Immature natural killer cell (primary cell): ENCODE data around the gene TMOD1. TPM values are rescaled to one million over a fixed set of nuclear protein-coding genes. Genes with fewer than 3 reads are reported as not detected.

ENCODE experiments used
- DNase-seq, 3 donors: peaks; one replicate each; pipeline ENCODE4 v3.0.0; 2022; ENCODE audit warnings: mixed read lengths in 1 of 3
- H3K27ac Mint-ChIP-seq, 6 donors: one replicate each; pipeline ENCODE4 v1.8.0; 2020; ENCODE audit warnings: mixed read lengths in 6 of 6, mild to moderate bottlenecking in 5 of 6, inconsistent platforms in 4 of 6, moderate library complexity in 3 of 6
- H3K27me3 Mint-ChIP-seq, 3 donors: one replicate each; pipeline ENCODE4 v1.8.0; 2020 to 2021; ENCODE audit warnings: low read depth in 3 of 3, mild to moderate bottlenecking in 3 of 3, mixed read lengths in 3 of 3, moderate library complexity in 3 of 3, inconsistent platforms in 1 of 3
- H3K36me3 Mint-ChIP-seq, 3 donors: one replicate each; pipeline ENCODE4 v1.8.0; 2020; ENCODE audit warnings: mixed read lengths in 3 of 3, inconsistent platforms in 2 of 3, mild to moderate bottlenecking in 2 of 3
- H3K4me1 Mint-ChIP-seq, 2 donors: one replicate each; pipeline ENCODE4 v1.8.0; 2020; ENCODE audit warnings: inconsistent platforms in 2 of 2, mild to moderate bottlenecking in 2 of 2, mixed read lengths in 2 of 2, moderate library complexity in 1 of 2
- H3K4me3 Mint-ChIP-seq, 5 donors: one replicate each; pipeline ENCODE4 v1.8.0; 2020; ENCODE audit warnings: mild to moderate bottlenecking in 5 of 5, mixed read lengths in 5 of 5, inconsistent platforms in 3 of 5, moderate library complexity in 3 of 5
- H3K9me3 Mint-ChIP-seq, 6 donors: one replicate each; pipeline ENCODE4 v1.8.0; 2020; ENCODE audit warnings: mild to moderate bottlenecking in 6 of 6, mixed read lengths in 6 of 6, inconsistent platforms in 4 of 6, moderate library complexity in 3 of 6
- polyA plus RNA-seq, 3 donors: library from polyadenylated mRNA; unstranded; fragments of 300-500 nt; fragmentation: Illumina TruSeq; gene quantifications; one replicate each; pipeline ENCODE4 v1.2.3, GENCODE V29; 2021

The TMOD1 gene
- polyA plus RNA-seq, 3 donors from 2014 or later: 1.7 to 4.8 (median 3.7) TPM

DNA sequence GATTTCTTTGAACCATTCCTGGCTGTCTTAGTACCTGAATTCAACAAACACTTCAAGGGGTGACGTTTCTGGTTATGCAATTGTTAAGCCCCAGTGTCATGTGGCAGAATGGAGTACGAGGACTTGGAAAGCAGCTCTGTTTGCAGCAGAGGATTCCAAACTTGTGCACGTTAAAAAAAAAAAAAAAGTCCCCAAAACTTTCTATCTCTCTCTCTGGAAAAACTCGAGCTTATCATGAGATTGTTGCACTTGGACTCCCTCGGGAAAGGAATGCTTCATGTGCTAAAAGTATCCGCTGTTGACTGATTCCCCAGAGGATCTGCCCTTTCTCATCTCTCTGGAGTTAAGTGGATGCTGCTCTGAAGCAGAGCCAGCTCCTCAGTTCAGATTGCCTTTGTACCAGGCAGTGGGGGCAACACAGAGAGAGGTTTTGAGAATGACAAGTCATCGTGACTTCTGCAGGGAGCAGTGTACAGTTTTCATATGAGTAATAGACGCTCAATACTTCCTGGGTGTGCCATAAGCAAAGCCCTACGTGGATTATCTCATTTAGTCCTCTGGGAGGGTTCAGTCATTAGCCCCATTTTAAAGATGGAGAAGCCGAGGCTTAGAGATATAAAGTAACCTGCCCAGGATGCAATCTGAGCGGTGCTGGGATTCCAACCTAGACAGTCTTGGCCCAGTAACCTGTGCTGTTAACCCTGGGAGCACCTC is 28.1 kb downstream of the TMOD1 start:
- no peak for DNase-seq
- H3K27ac Mint-ChIP-seq: no peak overlapping the region
- H3K36me3 Mint-ChIP-seq: no peaks in the 10 kb centered on the region
- H3K4me3 Mint-ChIP-seq: no peak overlapping the region
- no peaks in the 10 kb centered on the region for H3K9me3 Mint-ChIP-seq
- no peaks in the 10 kb centered on the region for H3K4me1 Mint-ChIP-seq
- peaks cover under 1 to 7% (median 4%) of the 10 kb centered on the region in 3 donors for H3K27me3 Mint-ChIP-seq

DNA sequence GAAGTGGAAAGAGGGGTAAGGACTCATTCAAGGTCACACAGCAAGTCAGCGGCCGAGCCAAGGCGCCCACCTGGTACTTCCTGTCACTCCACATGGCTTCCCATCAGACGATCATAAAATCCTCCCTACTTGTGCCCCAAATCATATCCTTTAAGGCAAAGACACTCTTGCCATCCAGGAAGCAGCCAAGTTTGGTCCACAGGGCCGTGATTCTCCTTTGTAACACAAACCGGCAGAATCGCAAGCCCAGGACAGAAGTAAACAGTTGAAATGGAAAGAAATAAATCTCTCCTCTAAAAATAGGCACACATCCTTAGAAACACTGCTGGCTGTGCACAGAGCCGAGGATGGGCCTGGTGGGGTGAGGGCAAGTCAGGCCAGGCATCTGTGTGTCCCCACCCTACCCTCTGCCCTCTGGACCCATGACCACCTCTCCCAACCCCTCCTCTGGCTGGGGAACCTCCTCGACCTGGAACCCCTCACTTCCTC is 30.5 kb downstream of the TMOD1 start:
- H3K27me3 Mint-ChIP-seq: peaks cover 0 to 10% (median 5%) of the 10 kb centered on the region in 3 donors
- no peak overlapping the region for H3K27ac Mint-ChIP-seq
- H3K4me3 Mint-ChIP-seq: no peak overlapping the region
- no peak for DNase-seq
- no peaks in the 10 kb centered on the region for H3K9me3 Mint-ChIP-seq
- no peaks in the 10 kb centered on the region for H3K36me3 Mint-ChIP-seq
- no peaks in the 10 kb centered on the region for H3K4me1 Mint-ChIP-seq

GRCh38 chr9:97534185-97534584 is 32.7 kb downstream of the TMOD1 start:
- Mint-ChIP-seq H3K36me3 (no peaks in the 10 kb centered on the region), H3K4me3 (no peak overlapping the region), H3K27ac (no peak overlapping the region), H3K4me1 (no peaks in the 10 kb centered on the region), H3K27me3 (peaks cover 0 to 10% (median 7%) of the 10 kb centered on the region in 3 donors), H3K9me3 (no peaks in the 10 kb centered on the region)
- no peak for DNase-seq

- Mint-ChIP-seq H3K9me3 (no peaks in the 10 kb centered on the region), H3K27ac (no peak overlapping the region), H3K27me3 (peaks cover 2 to 10% (median 7%) of the 10 kb centered on the region in 3 donors), H3K36me3 (no peaks in the 10 kb centered on the region), H3K4me3 (no peak overlapping the region), H3K4me1 (no peaks in the 10 kb centered on the region)
- DNase-seq: no peak
Observed at GRCh38 chr9:97534961-97535594, 33.6 kb downstream of the TMOD1 start.

DNA sequence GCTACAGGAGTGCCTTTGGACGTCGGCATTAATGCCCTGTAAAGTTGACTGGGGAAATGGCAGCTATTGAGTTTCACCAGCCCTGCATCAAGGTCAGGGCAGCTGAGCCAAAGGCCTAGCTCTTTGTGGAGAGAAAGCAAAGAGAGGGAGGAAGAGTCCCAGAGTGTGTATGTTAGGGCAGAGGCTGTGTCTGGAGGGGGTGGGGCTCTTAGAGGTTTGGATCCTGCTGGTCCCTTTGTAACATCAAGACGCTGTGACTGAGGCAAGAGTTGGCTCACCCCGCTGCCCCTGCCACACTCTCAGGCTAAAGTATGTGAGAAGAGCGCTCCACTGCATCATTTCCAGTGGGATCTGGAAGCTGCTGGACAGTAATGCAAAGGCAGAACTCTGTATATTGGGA is 34.3 kb downstream of the TMOD1 start:
- Mint-ChIP-seq H3K4me1 (no peaks in the 10 kb centered on the region), H3K4me3 (no peak overlapping the region)

GRCh38 chr9:97536480-97536879 is 35.0 kb downstream of the TMOD1 start:
- no peaks in the 10 kb centered on the region for H3K4me1 Mint-ChIP-seq
- peaks cover 3 to 10% (median 7%) of the 10 kb centered on the region in 3 donors for H3K27me3 Mint-ChIP-seq
- no peak for DNase-seq

More for the DNA sequence above, 34.3 kb downstream of the TMOD1 start:
- Mint-ChIP-seq H3K36me3 (no peaks in the 10 kb centered on the region), H3K9me3 (no peaks in the 10 kb centered on the region), H3K27me3 (peaks cover 3 to 10% (median 7%) of the 10 kb centered on the region in 3 donors), H3K27ac (no peak overlapping the region)
- no peak for DNase-seq

GRCh38 chr9:97543561-97543960 is 42.1 kb downstream of the TMOD1 start:
- H3K27ac Mint-ChIP-seq: no peak overlapping the region

More at GRCh38 chr9:97536480-97536879, 35.0 kb downstream of the TMOD1 start:
- no peak overlapping the region for H3K27ac Mint-ChIP-seq
- H3K9me3 Mint-ChIP-seq: no peaks in the 10 kb centered on the region
- H3K4me3 Mint-ChIP-seq: no peak overlapping the region
- H3K36me3 Mint-ChIP-seq: no peaks in the 10 kb centered on the region

GRCh38 chr9:97545486-97545885 is 44.0 kb downstream of the TMOD1 start:
- peaks cover 0 to 1% (median 0%) of the 10 kb centered on the region in 6 donors for H3K9me3 Mint-ChIP-seq
- H3K4me3 Mint-ChIP-seq: no peak overlapping the region
- H3K4me1 Mint-ChIP-seq: no peaks in the 10 kb centered on the region

More at GRCh38 chr9:97543561-97543960, 42.1 kb downstream of the TMOD1 start:
- Mint-ChIP-seq H3K27me3 (peaks cover 0 to 9% (median 4%) of the 10 kb centered on the region in 3 donors), H3K4me3 (no peak overlapping the region), H3K36me3 (no peaks in the 10 kb centered on the region), H3K9me3 (peaks cover 0 to 1% (median 0%) of the 10 kb centered on the region in 6 donors), H3K4me1 (no peaks in the 10 kb centered on the region)
- no peak for DNase-seq

GRCh38 chr9:97547098-97547829 is 45.8 kb downstream of the TMOD1 start:
- Mint-ChIP-seq H3K4me1 (no peaks in the 10 kb centered on the region), H3K27ac (no peak overlapping the region), H3K4me3 (no peak overlapping the region), H3K27me3 (peaks cover 0 to 10% (median 6%) of the 10 kb centered on the region in 3 donors), H3K9me3 (peaks cover 0 to 1% (median 0%) of the 10 kb centered on the region in 6 donors), H3K36me3 (no peaks in the 10 kb centered on the region)
- no peak for DNase-seq

More at GRCh38 chr9:97545486-97545885, 44.0 kb downstream of the TMOD1 start:
- H3K27me3 Mint-ChIP-seq: peaks cover 0 to 6% (median 3%) of the 10 kb centered on the region in 3 donors
- no peak overlapping the region for H3K27ac Mint-ChIP-seq
- H3K36me3 Mint-ChIP-seq: no peaks in the 10 kb centered on the region
- DNase-seq: no peak

GRCh38 chr9:97548379-97548778 is 46.9 kb downstream of the TMOD1 start:
- no peak overlapping the region for H3K4me3 Mint-ChIP-seq
- H3K36me3 Mint-ChIP-seq: no peaks in the 10 kb centered on the region
- H3K9me3 Mint-ChIP-seq: peaks cover 0 to 1% (median 0%) of the 10 kb centered on the region in 6 donors
- no peak overlapping the region for H3K27ac Mint-ChIP-seq
- no peak for DNase-seq
- H3K4me1 Mint-ChIP-seq: no peaks in the 10 kb centered on the region
- peaks cover under 1 to 8% (median 6%) of the 10 kb centered on the region in 3 donors for H3K27me3 Mint-ChIP-seq

- no peak for DNase-seq
- peaks cover 0 to 1% (median 0%) of the 10 kb centered on the region in 6 donors for H3K9me3 Mint-ChIP-seq
- H3K27ac Mint-ChIP-seq: no peak overlapping the region
- no peaks in the 10 kb centered on the region for H3K36me3 Mint-ChIP-seq
- no peaks in the 10 kb centered on the region for H3K4me1 Mint-ChIP-seq
- peaks cover 4 to 8% (median 6%) of the 10 kb centered on the region in 3 donors for H3K27me3 Mint-ChIP-seq
- H3K4me3 Mint-ChIP-seq: no peak overlapping the region
Observed at GRCh38 chr9:97548819-97549540, 47.5 kb downstream of the TMOD1 start.

- Mint-ChIP-seq H3K9me3 (peaks cover 0 to 1% (median 0%) of the 10 kb centered on the region in 6 donors), H3K4me3 (no peak overlapping the region), H3K27ac (no peak overlapping the region), H3K4me1 (no peaks in the 10 kb centered on the region), H3K27me3 (peaks cover 4 to 10% (median 8%) of the 10 kb centered on the region in 3 donors), H3K36me3 (no peaks in the 10 kb centered on the region)
- no peak for DNase-seq
Observed at GRCh38 chr9:97550386-97550785, 48.9 kb downstream of the TMOD1 start.

GRCh38 chr9:97551308-97551707 is 49.8 kb downstream of the TMOD1 start:
- no peak overlapping the region for H3K27ac Mint-ChIP-seq
- H3K27me3 Mint-ChIP-seq: peaks cover 4 to 15% (median 4%) of the 10 kb centered on the region in 3 donors
- H3K4me3 Mint-ChIP-seq: no peak overlapping the region
- H3K36me3 Mint-ChIP-seq: no peaks in the 10 kb centered on the region
- H3K9me3 Mint-ChIP-seq: no peaks in the 10 kb centered on the region
- no peak for DNase-seq
- no peaks in the 10 kb centered on the region for H3K4me1 Mint-ChIP-seq
